Measurements from ENCODE around the gene GSDME. TPM values are rescaled to one million over a fixed set of nuclear protein-coding genes. Genes with fewer than 3 reads are reported as not detected.

The GSDME gene
- total RNA-seq, 4 donors from 2014 or later: 5.3 to 15.7 (median 10.6) TPM

- WGBS, 2 donors: 81 to 86% methylated on average over 2 of the region's 2 CpGs
- Histone ChIP-seq H3K36me3 (no peaks in the 10 kb centered on the region), H3K9me3 (no peaks in the 10 kb centered on the region), H3K4me3 (no peak overlapping the region), H3K27ac (no peak overlapping the region), H3K27me3 (no peaks in the 10 kb centered on the region), H3K4me1 (no peaks in the 10 kb centered on the region)
- no peak for DNase-seq (ENCODE audit: low spot score in 2 of 2)
- TF ChIP-seq POLR2A (IDR thresholded peaks at IDR 0.05): no peak
- no peak for TF ChIP-seq CTCF (IDR thresholded peaks at IDR 0.05)
- TF ChIP-seq EP300 (IDR thresholded peaks at IDR 0.05): no peak
These were observed 64.7 kb downstream of the GSDME start for GRCh38 chr7:24692592-24692991.

- H3K4me1 ChIP-seq: no peaks in the 10 kb centered on the region
- no peak for TF ChIP-seq CTCF (IDR thresholded peaks at IDR 0.05)
- WGBS, 2 donors: 87 to 89% methylated on average over 4 of the region's 4 CpGs
- no peak overlapping the region for H3K27ac ChIP-seq
- no peaks in the 10 kb centered on the region for H3K36me3 ChIP-seq
- H3K27me3 ChIP-seq: no peaks in the 10 kb centered on the region
- no peak for DNase-seq (ENCODE audit: low spot score in 2 of 2)
- H3K9me3 ChIP-seq: no peaks in the 10 kb centered on the region
- no peak overlapping the region for H3K4me3 ChIP-seq
These were observed 67.0 kb downstream of the GSDME start for GRCh38 chr7:24690251-24690650.

GRCh38 chr7:24685708-24686107 is 71.6 kb downstream of the GSDME start:
- Histone ChIP-seq H3K9me3 (no peaks in the 10 kb centered on the region), H3K4me3 (no peak overlapping the region), H3K27ac (no peak overlapping the region), H3K36me3 (peaks cover 0 to under 1% (median 0%) of the 10 kb centered on the region in 3 donors), H3K4me1 (no peaks in the 10 kb centered on the region), H3K27me3 (no peaks in the 10 kb centered on the region)
- DNase-seq (ENCODE audit: low spot score in 2 of 2): no peak
- WGBS, 2 donors: 77 to 90% methylated on average over 1 of the region's 1 CpG
- TF ChIP-seq POLR2A (IDR thresholded peaks at IDR 0.05): no peak
- no peak for TF ChIP-seq EP300 (IDR thresholded peaks at IDR 0.05)
- no peak for TF ChIP-seq CTCF (IDR thresholded peaks at IDR 0.05)

GRCh38 chr7:24670782-24671181 is 86.5 kb downstream of the GSDME start:
- TF ChIP-seq POLR2A (IDR thresholded peaks at IDR 0.05): no peak
- no peak for TF ChIP-seq CTCF (IDR thresholded peaks at IDR 0.05)
- TF ChIP-seq EP300 (IDR thresholded peaks at IDR 0.05): no peak
- Histone ChIP-seq H3K27ac (no peak overlapping the region), H3K27me3 (no peaks in the 10 kb centered on the region), H3K4me3 (no peak overlapping the region), H3K36me3 (no peaks in the 10 kb centered on the region), H3K4me1 (no peaks in the 10 kb centered on the region), H3K9me3 (no peaks in the 10 kb centered on the region)
- DNase-seq (ENCODE audit: low spot score in 2 of 2): no peak

- H3K27ac ChIP-seq: no peak overlapping the region
- no peaks in the 10 kb centered on the region for H3K36me3 ChIP-seq
These were observed 87.2 kb downstream of the GSDME start for GRCh38 chr7:24669971-24670591.

More at GRCh38 chr7:24669971-24670591, 87.2 kb downstream of the GSDME start:
- no peaks in the 10 kb centered on the region for H3K9me3 ChIP-seq
- TF ChIP-seq EP300 (IDR thresholded peaks at IDR 0.05) (no peak), POLR2A (IDR thresholded peaks at IDR 0.05) (no peak), CTCF (IDR thresholded peaks at IDR 0.05) (no peak)
- DNase-seq (ENCODE audit: low spot score in 2 of 2): no peak
- H3K27me3 ChIP-seq: no peaks in the 10 kb centered on the region
- H3K4me1 ChIP-seq: peaks cover 0 to 4% (median 0%) of the 10 kb centered on the region in 4 donors
- no peak overlapping the region for H3K4me3 ChIP-seq
